EH (cell line): ENCODE results near the gene UVRAG.
"Not testable (repeated sequence)": the region's sequence is repeated elsewhere in the genome, so short reads cannot be mapped to it uniquely, and the experiment has no call there.

Source experiments
- DNase-seq: peaks from one replicate; pipeline ENCODE4 v3.0.0-alpha.2; 2015; ENCODE audit warnings: low read depth

The UVRAG gene

DNA sequence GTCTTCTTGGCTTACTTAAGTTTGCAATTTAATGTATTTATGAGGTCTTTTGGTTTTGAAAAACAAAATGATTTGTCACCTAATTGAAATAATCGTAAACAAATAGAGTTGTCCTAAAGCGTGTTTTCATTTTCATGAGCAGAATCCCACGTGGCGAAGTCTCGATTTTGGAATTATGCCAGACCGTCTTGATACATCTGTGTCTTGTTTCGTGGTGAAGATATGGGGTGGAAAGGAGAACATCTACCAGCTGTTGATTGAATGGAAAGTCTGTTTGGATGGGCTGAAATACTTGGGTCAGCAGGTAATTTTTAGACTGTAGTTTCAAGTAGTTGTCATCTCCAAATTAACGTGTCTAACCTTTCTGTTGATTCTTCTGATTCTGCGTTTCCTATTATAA is 64.7 kb downstream of the UVRAG start:
- DNase-seq: no peak

DNA sequence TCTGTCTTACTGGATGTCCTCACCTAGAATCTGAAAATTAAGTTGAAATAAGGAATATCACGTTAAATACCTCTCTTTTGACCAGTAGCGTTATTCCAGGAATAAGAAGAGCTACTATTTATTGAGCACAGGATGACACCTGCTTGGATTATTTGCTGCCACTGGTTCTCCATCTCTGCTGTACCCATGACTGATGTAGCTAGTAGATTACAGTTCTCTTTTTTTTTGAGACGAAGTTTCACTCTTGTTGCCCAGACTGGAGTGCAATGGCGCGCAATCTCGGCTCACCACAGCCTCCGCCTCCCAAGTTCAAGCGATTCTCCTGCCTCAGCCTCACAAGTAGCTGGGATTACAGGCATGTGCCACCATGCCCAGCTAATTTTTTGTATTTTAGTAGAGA is 65.3 kb downstream of the UVRAG start:
- DNase-seq: not testable (repeated sequence)

DNA sequence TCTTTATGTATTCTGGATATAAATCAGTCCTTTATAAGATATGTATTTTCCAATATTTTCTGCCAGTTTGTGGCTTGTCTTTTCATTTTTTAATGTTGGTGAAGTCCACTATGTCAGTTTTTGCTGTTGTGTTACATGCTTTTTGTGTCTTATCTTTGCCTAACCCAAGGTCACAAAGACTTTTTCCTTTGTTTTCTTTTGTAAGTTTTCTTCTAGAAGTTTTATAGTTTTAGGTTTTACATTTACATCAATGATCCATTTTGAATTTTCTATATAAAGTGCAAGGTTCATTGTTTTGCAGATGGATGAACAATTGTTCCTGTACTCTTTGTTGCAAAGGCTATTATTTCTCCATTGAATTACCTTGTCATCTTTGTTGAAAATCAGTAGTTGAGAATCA is 69.3 kb downstream of the UVRAG start:
- no peak for DNase-seq

- DNase-seq: no peak
Measured at GRCh38 chr11:75888416-75888815, 73.4 kb downstream of the UVRAG start.

GRCh38 chr11:75891947-75892739 is 77.1 kb downstream of the UVRAG start:
- no peak for DNase-seq

DNA sequence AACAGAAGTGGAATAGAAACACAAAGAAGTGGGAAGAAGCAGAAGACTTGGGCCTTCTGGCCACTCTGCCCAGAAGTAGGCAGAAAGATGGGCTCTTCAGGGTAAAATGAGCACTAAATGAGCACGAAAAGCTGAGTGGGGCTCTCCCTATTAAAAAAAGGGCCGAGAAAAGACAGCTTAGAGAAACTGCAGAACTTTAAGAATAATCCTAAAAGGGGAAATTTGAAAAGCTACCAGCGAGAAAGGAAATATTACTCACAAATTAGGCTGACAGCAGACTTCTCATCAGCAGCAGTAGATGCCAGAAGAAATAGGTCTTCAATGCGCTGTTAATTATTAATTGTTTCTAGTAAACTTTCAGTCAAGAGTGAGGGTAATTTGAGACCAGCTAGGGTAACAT is 78.2 kb downstream of the UVRAG start:
- no peak for DNase-seq

- no peak for DNase-seq
Measured at GRCh38 chr11:75894036-75894585, 79.1 kb downstream of the UVRAG start.

DNA sequence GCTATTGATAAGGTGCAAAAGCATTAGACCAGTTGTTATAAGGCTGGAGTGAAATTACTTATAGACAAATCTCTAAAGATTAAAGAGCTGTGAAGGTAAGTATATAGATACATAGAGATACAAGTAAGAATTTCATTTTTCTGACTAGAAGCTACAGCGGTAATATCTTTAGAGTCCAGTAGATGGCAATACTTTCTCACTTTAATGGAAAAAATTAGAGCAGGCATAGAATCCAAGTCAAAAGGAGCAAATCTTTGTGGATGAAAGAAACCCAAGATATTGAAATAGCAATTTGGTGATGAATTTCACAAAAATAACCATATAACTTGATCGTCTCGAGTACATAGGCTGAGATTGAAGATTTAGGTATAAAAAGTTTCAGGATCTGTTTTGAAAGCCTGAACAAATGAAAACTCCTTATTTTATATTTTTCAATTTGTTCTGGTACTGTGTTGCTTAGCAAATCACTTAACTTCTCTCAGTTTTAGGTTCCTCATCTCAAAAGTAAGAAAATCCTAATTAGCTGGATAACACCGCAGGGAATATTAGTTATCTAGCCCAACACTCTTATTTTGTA is 81.9 kb downstream of the UVRAG start:
- peak; percentile 62 for DNase-seq

- no peak for DNase-seq
Measured at GRCh38 chr11:75898871-75899270, 83.9 kb downstream of the UVRAG start.

GRCh38 chr11:75899806-75900205 is 84.8 kb downstream of the UVRAG start:
- DNase-seq: no peak

GRCh38 chr11:75900848-75901247 is 85.8 kb downstream of the UVRAG start:
- DNase-seq: no peak

DNA sequence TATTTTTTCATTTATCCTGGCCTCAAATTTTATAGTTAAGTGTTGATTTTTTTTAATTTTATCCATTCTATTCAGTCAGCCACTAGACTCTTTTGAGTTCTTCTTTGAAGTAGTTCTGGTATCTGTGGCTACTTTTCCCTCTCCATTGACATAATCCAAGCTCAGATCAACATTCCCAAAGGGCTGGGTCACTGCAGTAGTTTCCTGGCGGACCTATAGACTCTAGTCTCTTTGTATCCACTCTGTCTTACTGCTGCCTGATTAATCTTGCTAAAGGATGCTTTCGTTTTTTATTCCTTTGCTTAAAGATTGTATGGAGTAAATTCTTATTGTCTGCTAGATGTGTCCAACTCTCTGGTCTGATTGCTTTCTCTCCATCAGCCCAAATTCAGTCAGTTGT is 87.6 kb downstream of the UVRAG start:
- peak; percentile 18 for DNase-seq

DNA sequence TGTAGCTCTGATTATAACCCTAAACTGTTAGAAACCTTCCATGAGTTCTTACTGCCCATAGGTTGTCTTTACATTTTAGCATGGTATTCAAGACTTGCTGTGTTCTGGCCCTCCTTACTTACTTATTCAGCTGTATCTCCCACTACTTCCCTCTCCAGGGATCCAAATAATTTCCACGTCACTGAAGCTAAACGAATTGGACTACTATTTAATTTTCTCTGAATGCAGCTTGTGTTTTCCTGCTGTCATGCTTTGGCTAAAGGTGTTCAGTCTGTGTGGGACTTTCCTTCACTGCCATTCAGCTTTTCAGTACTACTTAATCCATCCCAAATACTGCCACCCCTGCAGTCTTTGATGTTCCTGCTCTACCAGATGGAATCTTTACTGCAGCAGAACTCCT is 88.3 kb downstream of the UVRAG start:
- DNase-seq: no peak

DNA sequence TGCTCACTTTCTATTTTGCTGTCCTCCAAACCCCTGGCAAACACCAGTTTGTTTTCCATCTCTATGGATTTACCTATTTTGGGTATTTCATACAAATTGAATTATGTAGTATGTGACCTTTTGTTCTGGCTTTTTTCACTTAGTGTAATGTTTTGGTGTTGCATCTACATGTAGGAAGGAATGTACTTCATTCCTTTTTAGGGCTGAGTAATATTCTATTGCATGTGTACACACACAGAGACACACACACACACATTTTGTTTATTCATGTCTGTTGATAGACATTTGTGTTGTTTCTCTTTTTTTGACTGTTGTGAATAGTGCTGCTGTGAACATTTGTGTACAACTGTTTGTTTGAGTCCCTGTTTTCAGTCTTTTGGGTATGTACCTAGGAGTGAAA is 90.4 kb downstream of the UVRAG start:
- DNase-seq: no peak

DNA sequence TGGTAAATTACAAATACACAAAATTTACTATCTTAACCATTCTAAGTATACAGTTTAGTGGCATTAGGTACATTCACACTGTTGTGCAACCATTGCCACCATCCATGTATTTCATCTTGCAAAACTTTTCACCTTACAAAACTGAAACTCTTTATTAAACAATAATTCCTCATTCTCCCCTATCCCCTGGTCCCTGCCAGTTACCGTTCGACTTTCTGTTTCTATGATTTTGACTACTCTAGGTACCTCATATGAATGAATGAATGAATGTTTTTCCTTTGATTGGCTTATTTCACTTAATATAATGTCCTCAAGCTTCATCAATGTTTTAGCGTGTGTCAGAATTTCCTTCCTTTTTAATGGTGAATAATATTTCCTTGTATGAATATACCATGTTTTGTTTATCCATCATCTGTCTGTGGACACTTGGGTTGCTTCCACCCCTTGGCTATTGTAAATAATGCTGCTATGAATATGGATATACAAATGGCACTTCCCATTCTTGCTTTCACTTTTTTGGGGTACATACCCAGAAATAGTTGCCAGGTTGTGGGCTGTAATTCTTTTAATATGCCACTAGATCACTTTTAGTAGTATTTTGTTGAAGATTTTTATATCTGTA is 93.0 kb downstream of the UVRAG start:
- no peak for DNase-seq

- DNase-seq: peak; percentile 15
Measured at GRCh38 chr11:75910426-75911145, 95.6 kb downstream of the UVRAG start.

- DNase-seq: no peak
Measured at GRCh38 chr11:75911459-75911858, 96.4 kb downstream of the UVRAG start.

GRCh38 chr11:75913984-75914383 is 99.0 kb downstream of the UVRAG start:
- DNase-seq: peak; percentile 5

- DNase-seq: no peak
Measured at GRCh38 chr11:75916882-75917281, 101.9 kb downstream of the UVRAG start.

- DNase-seq: no peak
Measured at GRCh38 chr11:75918331-75918730, 103.3 kb downstream of the UVRAG start.

DNA sequence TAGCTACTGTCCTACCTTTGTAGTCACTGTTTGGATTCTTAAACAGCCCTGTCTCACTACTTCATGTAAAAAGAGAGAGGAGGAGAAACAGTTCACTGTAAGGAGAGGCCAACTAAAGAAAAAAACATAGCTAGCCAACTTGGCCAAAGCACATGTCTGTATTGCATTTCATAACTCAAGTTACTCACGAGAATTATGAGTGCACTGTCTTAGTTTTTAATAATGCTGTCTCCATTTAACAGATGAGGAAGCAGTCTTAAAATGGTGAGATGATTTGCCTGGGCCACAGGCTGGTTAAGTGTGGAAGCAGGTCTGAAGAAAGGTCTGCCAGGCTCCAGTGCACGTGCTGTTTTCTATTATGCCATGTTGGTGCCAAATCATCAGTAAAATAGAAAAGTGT is 104.5 kb downstream of the UVRAG start:
- no peak for DNase-seq

GRCh38 chr11:75920848-75921247 is 105.8 kb downstream of the UVRAG start:
- no peak for DNase-seq

- no peak for DNase-seq
Measured at GRCh38 chr11:75921808-75922207, 106.8 kb downstream of the UVRAG start.
